Esophagus squamous epithelium (tissue), 5 donors: Measurements from ENCODE around the gene OSBPL5. TPM values are rescaled to one million over a fixed set of nuclear protein-coding genes. Genes with fewer than 3 reads are reported as not detected.

ENCODE experiments used
- DNase-seq: peaks from one replicate; lab custom pipeline; 2025; lab: John Stamatoyannopoulos, UW
- H3K27ac ChIP-seq, 4 donors: fragments of 200-600 bp; sonication (generic); one replicate each; pipeline ENCODE4 v1.5.1; 2016 to 2019; ENCODE audit warnings: mild to moderate bottlenecking in 1 of 4
- H3K27me3 ChIP-seq, 4 donors: fragments of 200-600 bp; sonication (generic); 1 replicate in 3 of 4; 2 replicates in 1 of 4; pipeline versions ENCODE4 v1.5.1 to v1.6.0; 2017 to 2021; ENCODE audit warnings: antibody characterized with exemption in 1 of 4
- H3K36me3 ChIP-seq, 3 donors: fragments of 200-600 bp; sonication (generic); one replicate each; pipeline ENCODE4 v1.5.1; 2016 to 2019
- H3K4me1 ChIP-seq, 3 donors: fragments of 200-600 bp; sonication (generic); one replicate each; pipeline ENCODE4 v1.5.1; 2017 to 2019
- H3K4me3 ChIP-seq, 4 donors: fragments of 200-600 bp; sonication (generic); 1 replicate in 3 of 4; 2 replicates in 1 of 4; pipeline ENCODE4 v1.5.1; 2016 to 2019; ENCODE audit warnings: mild to moderate bottlenecking in 2 of 4, moderate library complexity in 1 of 4
- H3K9me3 ChIP-seq, 3 donors: fragments of 200-600 bp; sonication (generic); one replicate each; pipeline ENCODE4 v1.5.1; 2016 to 2019
- CTCF ChIP-seq, 6 experiments: fragments of 450-650 bp in 4 of 6; fragments of 200-600 bp in 2 of 6; sonication (generic) in 2 of 6; IDR thresholded peaks; one replicate each; pipeline ENCODE4 v1.5.1; 2016 to 2019; ENCODE audit warnings: antibody characterized with exemption in 6 of 6, mild to moderate bottlenecking in 4 of 6, moderate library complexity in 4 of 6
- POLR2A ChIP-seq, 4 donors: fragments of 450-650 bp; IDR thresholded peaks; one replicate each; pipeline ENCODE4 v1.6.1; 2017; ENCODE audit warnings: antibody characterized with exemption in 4 of 4, mild to moderate bottlenecking in 4 of 4, moderate library complexity in 3 of 4
- WGBS, 2 donors: methylation state at CpG; one replicate each; pipeline ENCODE4 v1.1.5; 2018; 5-methylcytosine and 5-hydroxymethylcytosine counted together
- intact Hi-C: fragments of 100-400 bp; cut with DNase I; formaldehyde crosslinking; loops from one replicate; pipeline ENCODE4 v1.15.0; 2022
- total RNA-seq, 4 donors: library from RNA; depleted of rRNA; stranded (reverse); fragments of >200 nt; gene quantifications; one replicate each; pipeline ENCODE4 v1.1.0, GENCODE V29; 2016
- donor health status: DM: yes; HTN: yes; CAD: no.

Gene OSBPL5
- total RNA-seq, 4 donors from 2014 or later: 11.9 to 30.9 (median 17.9) TPM

- H3K27ac ChIP-seq: no peak overlapping the region
These were observed 76.3 kb downstream of the OSBPL5 start for GRCh38 chr11:3088806-3089205.

GRCh38 chr11:3087821-3088800 is 77.0 kb downstream of the OSBPL5 start:
- Histone ChIP-seq H3K27me3 (peaks cover 0 to 7% (median 0%) of the 10 kb centered on the region in 4 donors), H3K4me3 (no peak overlapping the region), H3K27ac (no peak overlapping the region), H3K9me3 (no peaks in the 10 kb centered on the region), H3K4me1 (peaks cover 0 to 11% (median 3%) of the 10 kb centered on the region in 3 donors), H3K36me3 (peaks cover 0 to 48% (median 10%) of the 10 kb centered on the region in 3 donors)
- WGBS, 2 donors: 59% methylated on average over 7 of the region's 24 CpGs; no CpG with 5 or more reads in 1 of the 2 donors
- no peak for TF ChIP-seq CTCF (IDR thresholded peaks at IDR 0.05)
- no peak for TF ChIP-seq POLR2A (IDR thresholded peaks at IDR 0.05)
- no peak for DNase-seq
- intact Hi-C loops: no loop called here

More at GRCh38 chr11:3088806-3089205, 76.3 kb downstream of the OSBPL5 start:
- DNase-seq: no peak
- Histone ChIP-seq H3K4me1 (peaks cover 0 to 11% (median 3%) of the 10 kb centered on the region in 3 donors), H3K9me3 (no peaks in the 10 kb centered on the region), H3K36me3 (peaks cover 0 to 55% (median 10%) of the 10 kb centered on the region in 3 donors), H3K27me3 (peaks cover 0 to 1% (median 0%) of the 10 kb centered on the region in 4 donors), H3K4me3 (no peak overlapping the region)
- intact Hi-C loops: no loop called here
- WGBS, 2 donors: 86 to 93% methylated on average over 13 to 14 of the region's 14 CpGs
- TF ChIP-seq CTCF (IDR thresholded peaks at IDR 0.05) (no peak), POLR2A (IDR thresholded peaks at IDR 0.05) (no peak)

- H3K27me3 ChIP-seq: peaks cover 0 to 7% (median 0%) of the 10 kb centered on the region in 4 donors
- H3K36me3 ChIP-seq: peaks cover 0 to 41% (median 10%) of the 10 kb centered on the region in 3 donors
- H3K9me3 ChIP-seq: no peaks in the 10 kb centered on the region
- intact Hi-C loops: no loop called here
- no peak overlapping the region for H3K27ac ChIP-seq
- no peak overlapping the region for H3K4me3 ChIP-seq
- DNase-seq: no peak
- TF ChIP-seq POLR2A (IDR thresholded peaks at IDR 0.05): no peak
- no peak for TF ChIP-seq CTCF (IDR thresholded peaks at IDR 0.05)
- 73 to 85% methylated on average over 5 to 10 of the region's 11 CpGs for WGBS, 2 donors
- H3K4me1 ChIP-seq: peaks cover 0 to 11% (median 3%) of the 10 kb centered on the region in 3 donors
These were observed 77.7 kb downstream of the OSBPL5 start for GRCh38 chr11:3087373-3087772.

GRCh38 chr11:3086671-3087150 is 78.4 kb downstream of the OSBPL5 start:
- Histone ChIP-seq H3K4me1 (peaks cover 0 to 4% (median 0%) of the 10 kb centered on the region in 3 donors), H3K4me3 (no peak overlapping the region), H3K36me3 (peaks cover 0 to 38% (median 10%) of the 10 kb centered on the region in 3 donors), H3K9me3 (no peaks in the 10 kb centered on the region), H3K27ac (no peak overlapping the region), H3K27me3 (peaks cover 0 to 7% (median 0%) of the 10 kb centered on the region in 4 donors)
- 83% methylated on average over 1 of the region's 9 CpGs; no CpG with 5 or more reads in 1 of the 2 donors for WGBS, 2 donors
- TF ChIP-seq POLR2A (IDR thresholded peaks at IDR 0.05) (no peak), CTCF (IDR thresholded peaks at IDR 0.05) (no peak)
- intact Hi-C loops: no loop called here
- no peak for DNase-seq
